ENCODE measurements around the gene DCAF7.

The DCAF7 gene

GRCh38 chr17:63555500-63556156 is 5.4 kb downstream of the DCAF7 start:
- no peak for TF ChIP-seq CTCF (IDR thresholded peaks at IDR 0.05; ENCODE audit: control insufficient read depth, extremely low read depth, insufficient read depth)
- peak; percentile 93 for DNase-seq (ENCODE audit: low read depth)
- no peak overlapping the region for H3K4me3 ChIP-seq (ENCODE audit: low read depth, low read length)

GRCh38 chr17:63557416-63557815 is 7.1 kb downstream of the DCAF7 start:
- TF ChIP-seq CTCF (IDR thresholded peaks at IDR 0.05; ENCODE audit: control insufficient read depth, extremely low read depth, insufficient read depth), result no peak
- DNase-seq (ENCODE audit: low read depth), result no peak
- H3K4me3 ChIP-seq (ENCODE audit: low read depth, low read length), result no peak overlapping the region

- no peak for TF ChIP-seq CTCF (IDR thresholded peaks at IDR 0.05; ENCODE audit: control insufficient read depth, extremely low read depth, insufficient read depth)
- no peak overlapping the region for H3K4me3 ChIP-seq (ENCODE audit: low read depth, low read length)
- DNase-seq (ENCODE audit: low read depth), result no peak
These were observed 8.2 kb downstream of the DCAF7 start for GRCh38 chr17:63558441-63558840.

GRCh38 chr17:63561819-63562218 is 11.5 kb downstream of the DCAF7 start:
- H3K4me3 ChIP-seq (ENCODE audit: low read depth, low read length), result no peak overlapping the region
- no peak for DNase-seq (ENCODE audit: low read depth)
- TF ChIP-seq CTCF (IDR thresholded peaks at IDR 0.05; ENCODE audit: control insufficient read depth, extremely low read depth, insufficient read depth), result no peak

GRCh38 chr17:63563339-63563738 is 13.1 kb downstream of the DCAF7 start:
- TF ChIP-seq CTCF (IDR thresholded peaks at IDR 0.05; ENCODE audit: control insufficient read depth, extremely low read depth, insufficient read depth), result no peak
- no peak overlapping the region for H3K4me3 ChIP-seq (ENCODE audit: low read depth, low read length)
- no peak for DNase-seq (ENCODE audit: low read depth)

GRCh38 chr17:63564562-63564961 is 14.3 kb downstream of the DCAF7 start:
- no peak overlapping the region for H3K4me3 ChIP-seq (ENCODE audit: low read depth, low read length)
- no peak for DNase-seq (ENCODE audit: low read depth)
- TF ChIP-seq CTCF (IDR thresholded peaks at IDR 0.05; ENCODE audit: control insufficient read depth, extremely low read depth, insufficient read depth), result no peak

- DNase-seq (ENCODE audit: low read depth), result no peak
- no peak overlapping the region for H3K4me3 ChIP-seq (ENCODE audit: low read depth, low read length)
- TF ChIP-seq CTCF (IDR thresholded peaks at IDR 0.05; ENCODE audit: control insufficient read depth, extremely low read depth, insufficient read depth), result no peak
These were observed 17.0 kb downstream of the DCAF7 start for GRCh38 chr17:63567229-63567628.
